ENCODE results near the gene SCN1B.

- TF ChIP-seq CTCF (IDR thresholded peaks at IDR 0.05) (no peak), POLR2A (IDR thresholded peaks at IDR 0.05) (no peak)
Measured at GRCh38 chr19:35073516-35073915, 43.2 kb downstream of the SCN1B start.

Measured in tibial nerve (tissue), 3 donors.